Upper lobe of right lung (tissue), 1 donor: ENCODE measurements around the gene TCIRG1. TPM values are rescaled to one million over a fixed set of nuclear protein-coding genes. Genes with fewer than 3 reads are reported as not detected.

Experiments used
- ATAC-seq: fragments of 200-7000 bp; cut with Tn5 transposase; one replicate; pipeline ENCODE4 v1.9.1; 2020; ENCODE audit warnings: mild to moderate bottlenecking, moderate library complexity
- DNase-seq: peaks from one replicate; pipeline ENCODE4 v3.0.0-alpha.2; 2020
- H3K27ac ChIP-seq: fragments of 200-600 bp; one replicate; pipeline ENCODE4 v1.8.0; 2022
- H3K27me3 ChIP-seq: fragments of 200-600 bp; one replicate; pipeline ENCODE4 v1.8.0; 2022; ENCODE audit warnings: mild to moderate bottlenecking
- H3K36me3 ChIP-seq: fragments of 200-600 bp; one replicate; pipeline ENCODE4 v1.8.0; 2022
- H3K4me1 ChIP-seq: fragments of 200-600 bp; one replicate; pipeline ENCODE4 v1.8.0; 2022
- H3K4me3 ChIP-seq: fragments of 200-600 bp; one replicate; pipeline ENCODE4 v1.8.0; 2022; ENCODE audit warnings: mild to moderate bottlenecking
- H3K9me3 ChIP-seq: fragments of 200-600 bp; one replicate; pipeline ENCODE4 v1.8.0; 2022
- CTCF ChIP-seq: fragments of 200-600 bp; IDR thresholded peaks from one replicate; pipeline ENCODE4 v1.8.0; 2022; ENCODE audit warnings: antibody characterized with exemption
- intact Hi-C: fragments of 100-400 bp; cut with DNase I; formaldehyde crosslinking; loops from one replicate; pipeline ENCODE4 v1.11.0; 2022
- total RNA-seq: library from RNA; stranded (reverse); fragmentation: NEBNext Ultra II Directional; extraction: Animal tissue kit (Norgen Biotek cat#: 25700); gene quantifications from one replicate; pipeline ENCODE4 v1.2.1, GENCODE V29; 2021
- donor health status: DM: no; HTN: yes; CAD: no; lungs with severe emphysema.

TCIRG1 gene
- total RNA-seq, 1 donor from 2014 or later, result 216 TPM

GRCh38 chr11:68013611-68014156 lies 25.1 kb upstream of the TCIRG1 start:
- intact Hi-C loops, result no loop called here
- Histone ChIP-seq H3K4me3 (no peak overlapping the region), H3K27ac (peak overlapping the region; percentile 91), H3K9me3 (no peaks in the 10 kb centered on the region), H3K27me3 (no peaks in the 10 kb centered on the region), H3K36me3 (no peaks in the 10 kb centered on the region), H3K4me1 (peaks cover 61% of the 10 kb centered on the region)
- TF ChIP-seq CTCF, result no peak
- DNase-seq, result peak; percentile 66
- ATAC-seq, result no peak

- ATAC-seq, result peak; percentile 50
- TF ChIP-seq CTCF, result no peak
- Histone ChIP-seq H3K27ac (peak overlapping the region; percentile 91), H3K4me3 (no peak overlapping the region), H3K36me3 (no peaks in the 10 kb centered on the region), H3K4me1 (peaks cover 54% of the 10 kb centered on the region), H3K27me3 (no peaks in the 10 kb centered on the region), H3K9me3 (no peaks in the 10 kb centered on the region)
- DNase-seq, result peak; percentile 92
- intact Hi-C loops, result no loop called here
Measured at GRCh38 chr11:68014157-68014946, 24.5 kb upstream of the TCIRG1 start.

- Histone ChIP-seq H3K36me3 (no peaks in the 10 kb centered on the region), H3K27ac (peak overlapping the region; percentile 91), H3K9me3 (no peaks in the 10 kb centered on the region), H3K4me3 (no peak overlapping the region), H3K4me1 (peaks cover 47% of the 10 kb centered on the region), H3K27me3 (no peaks in the 10 kb centered on the region)
- intact Hi-C loops, result no loop called here
- peak; percentile 64 for DNase-seq
- TF ChIP-seq CTCF, result no peak
- ATAC-seq, result no peak
Measured at GRCh38 chr11:68014947-68015447, 23.8 kb upstream of the TCIRG1 start.

GRCh38 chr11:68015467-68015866 lies 23.4 kb upstream of the TCIRG1 start:
- no peak for DNase-seq
- TF ChIP-seq CTCF, result no peak
- no peaks in the 10 kb centered on the region for H3K27me3 ChIP-seq
- peaks cover 47% of the 10 kb centered on the region for H3K4me1 ChIP-seq
- H3K9me3 ChIP-seq, result no peaks in the 10 kb centered on the region
- H3K36me3 ChIP-seq, result no peaks in the 10 kb centered on the region
- intact Hi-C loops, result no loop called here
- ATAC-seq, result no peak
- H3K4me3 ChIP-seq, result no peak overlapping the region
- H3K27ac ChIP-seq, result no peak overlapping the region

- Histone ChIP-seq H3K27me3 (no peaks in the 10 kb centered on the region), H3K4me3 (no peak overlapping the region), H3K36me3 (no peaks in the 10 kb centered on the region), H3K27ac (no peak overlapping the region), H3K4me1 (peaks cover 45% of the 10 kb centered on the region), H3K9me3 (no peaks in the 10 kb centered on the region)
- ATAC-seq, result no peak
- no peak for TF ChIP-seq CTCF
- intact Hi-C loops, result no loop called here
- DNase-seq, result peak; percentile 59
Measured at GRCh38 chr11:68016161-68016903, 22.5 kb upstream of the TCIRG1 start.
